GM19025 (cell line): Measurements from ENCODE around the gene CD59.
"Not testable (repeated sequence)": the region's sequence is repeated elsewhere in the genome, so short reads cannot be mapped to it uniquely, and the experiment has no call there.

Source experiments
- ATAC-seq: cut with Tn5 transposase; IDR thresholded peaks from one replicate; pipeline ENCODE4 v1.9.1; 2021; ENCODE audit warnings: mild to moderate bottlenecking, low read depth, moderate library complexity; ENCODE audit not compliant: unreplicated experiment

CD59 gene

GRCh38 chr11:33670250-33671011 is 65.8 kb downstream of the CD59 start:
- no peak for ATAC-seq

- no peak for ATAC-seq
Measured at GRCh38 chr11:33669598-33670249, 66.5 kb downstream of the CD59 start.

- no peak for ATAC-seq
Measured at GRCh38 chr11:33668951-33669596, 67.1 kb downstream of the CD59 start.

- no peak for ATAC-seq
Measured at GRCh38 chr11:33668468-33668825, 67.8 kb downstream of the CD59 start.

- ATAC-seq = no peak
Measured at GRCh38 chr11:33667819-33668467, 68.3 kb downstream of the CD59 start.

GRCh38 chr11:33665350-33666106 is 70.7 kb downstream of the CD59 start:
- no peak for ATAC-seq

GRCh38 chr11:33664827-33665226 is 71.4 kb downstream of the CD59 start:
- ATAC-seq = no peak

- no peak for ATAC-seq
Measured at GRCh38 chr11:33664166-33664565, 72.1 kb downstream of the CD59 start.

- no peak for ATAC-seq
Measured at GRCh38 chr11:33663121-33663520, 73.1 kb downstream of the CD59 start.

- not testable (repeated sequence) for ATAC-seq
Measured at GRCh38 chr11:33661526-33661925, 74.7 kb downstream of the CD59 start.

- no peak for ATAC-seq
Measured at GRCh38 chr11:33660962-33661361, 75.3 kb downstream of the CD59 start.

GRCh38 chr11:33659370-33660139 is 76.7 kb downstream of the CD59 start:
- no peak for ATAC-seq

GRCh38 chr11:33658195-33658900 is 77.9 kb downstream of the CD59 start:
- ATAC-seq = no peak

GRCh38 chr11:33657757-33658156 is 78.5 kb downstream of the CD59 start:
- ATAC-seq = no peak

GRCh38 chr11:33656768-33657167 is 79.5 kb downstream of the CD59 start:
- no peak for ATAC-seq

GRCh38 chr11:33655842-33656600 is 80.2 kb downstream of the CD59 start:
- no peak for ATAC-seq

GRCh38 chr11:33654594-33654993 is 81.6 kb downstream of the CD59 start:
- no peak for ATAC-seq
